NCI-H82 (cell line): ENCODE data around the gene BICDL1.

ENCODE experiments used
- DNase-seq: peaks from one replicate; lab custom pipeline; 2025; lab: John Stamatoyannopoulos, UW

The BICDL1 gene

GRCh38 chr12:120101182-120101581, 112.1 kb downstream of the BICDL1 start:
- no peak for DNase-seq

GRCh38 chr12:120101617-120102016, 112.6 kb downstream of the BICDL1 start:
- DNase-seq: no peak

- DNase-seq: no peak
Observed at GRCh38 chr12:120102189-120103043, 113.4 kb downstream of the BICDL1 start.

- no peak for DNase-seq
Observed at GRCh38 chr12:120103044-120103338, 114.0 kb downstream of the BICDL1 start.

- DNase-seq: no peak
Observed at GRCh38 chr12:120103371-120103770, 114.3 kb downstream of the BICDL1 start.

- DNase-seq: no peak
Observed at GRCh38 chr12:120106151-120106550, 117.1 kb downstream of the BICDL1 start.

- no peak for DNase-seq
Observed at GRCh38 chr12:120109570-120110267, 120.7 kb downstream of the BICDL1 start.

- DNase-seq: no peak
Observed at GRCh38 chr12:120110550-120111501, 121.8 kb downstream of the BICDL1 start.

- no peak for DNase-seq
Observed at GRCh38 chr12:120115066-120115465, 126.0 kb downstream of the BICDL1 start.

- DNase-seq: peak; percentile 60
Observed at GRCh38 chr12:120115692-120116440, 126.8 kb downstream of the BICDL1 start.

GRCh38 chr12:120116441-120116791, 127.4 kb downstream of the BICDL1 start, which contains the start of gene RAB35:
TSS of gene RAB35 (minus strand) at chr12:120116753. CDS start at chr12:120116650, 103 bp downstream.
- DNase-seq: no peak

- peak; percentile 97 for DNase-seq
Observed at GRCh38 chr12:120116792-120117651, 128.0 kb downstream of the BICDL1 start.

- DNase-seq: no peak
Observed at GRCh38 chr12:120117961-120118320, 128.9 kb downstream of the BICDL1 start.

GRCh38 chr12:120118321-120119061, 129.5 kb downstream of the BICDL1 start:
- peak; percentile 65 for DNase-seq

- no peak for DNase-seq
Observed at GRCh38 chr12:120119271-120119973, 130.4 kb downstream of the BICDL1 start.

GRCh38 chr12:120121343-120121742, 132.3 kb downstream of the BICDL1 start:
- DNase-seq: no peak

GRCh38 chr12:120121766-120122293, 132.8 kb downstream of the BICDL1 start:
- DNase-seq: no peak

- peak; percentile 27 for DNase-seq
Observed at GRCh38 chr12:120125029-120125428, 136.0 kb downstream of the BICDL1 start.
